GM21381 (cell line): ENCODE results near the gene ACOT11.

ENCODE experiments used
- ATAC-seq: cut with Tn5 transposase; IDR thresholded peaks from one replicate; pipeline ENCODE4 v1.9.1; 2021; ENCODE audit warnings: mild to moderate bottlenecking, moderate library complexity; ENCODE audit not compliant: unreplicated experiment

ACOT11 gene

GRCh38 chr1:54640863-54641836 is 93.1 kb downstream of the ACOT11 start, which contains the start of gene MROH7:
TSS of gene MROH7 (plus strand) at chr1:54641786. CDS start at chr1:54652927, 11,141 bp downstream.
- no peak for ATAC-seq

GRCh38 chr1:54643736-54644135 is 95.7 kb downstream of the ACOT11 start:
- ATAC-seq = no peak

- no peak for ATAC-seq
Observed at GRCh38 chr1:54645806-54646676, 98.0 kb downstream of the ACOT11 start.

- no peak for ATAC-seq
Observed at GRCh38 chr1:54649130-54649898, 101.3 kb downstream of the ACOT11 start.

- ATAC-seq = no peak
Observed at GRCh38 chr1:54649921-54650320, 101.9 kb downstream of the ACOT11 start.

GRCh38 chr1:54650417-54650816 is 102.4 kb downstream of the ACOT11 start:
- no peak for ATAC-seq

- ATAC-seq = no peak
Observed at GRCh38 chr1:54651608-54652007, 103.6 kb downstream of the ACOT11 start.

GRCh38 chr1:54652168-54652567 is 104.1 kb downstream of the ACOT11 start:
- no peak for ATAC-seq

GRCh38 chr1:54653036-54653435 is 105.0 kb downstream of the ACOT11 start:
- ATAC-seq = no peak

- no peak for ATAC-seq
Observed at GRCh38 chr1:54658164-54658913, 110.3 kb downstream of the ACOT11 start.
